Progenitor cell of endocrine pancreas (in vitro differentiated cells): ENCODE results near the gene EPN2. TPM values are rescaled to one million over a fixed set of nuclear protein-coding genes. Genes with fewer than 3 reads are reported as not detected.

Experiments used
- DNase-seq: peaks from one replicate; pipeline ENCODE4 v3.0.0; 2021; ENCODE audit warnings: low spot score; ENCODE audit not compliant: unreplicated experiment
- H3K27ac Mint-ChIP-seq: 2 replicates; pipeline ENCODE4 v1.8.0; 2021; ENCODE audit warnings: mild to moderate bottlenecking, moderate library complexity, mixed read lengths
- H3K27me3 Mint-ChIP-seq: 2 replicates; pipeline ENCODE4 v1.8.0; 2021; ENCODE audit warnings: mixed read lengths
- H3K36me3 Mint-ChIP-seq: 2 replicates; pipeline ENCODE4 v1.8.0; 2022; ENCODE audit warnings: mixed read lengths; ENCODE audit not compliant: insufficient read depth
- H3K4me1 Mint-ChIP-seq: 2 replicates; pipeline ENCODE4 v1.8.0; 2021; ENCODE audit warnings: low read depth, mixed read lengths
- H3K4me3 Mint-ChIP-seq: 2 replicates; pipeline ENCODE4 v1.8.0; 2021; ENCODE audit warnings: low read depth, mild to moderate bottlenecking, moderate library complexity, mixed read lengths
- H3K9me3 Mint-ChIP-seq: 2 replicates; pipeline ENCODE4 v1.8.0; 2021; ENCODE audit warnings: low read depth, mixed read lengths
- total RNA-seq: library from RNA; stranded (reverse); gene quantifications from 2 replicates; pipeline ENCODE4 v1.2.1, GENCODE V29; 2021
- TF ChIP-seq, protein P1 (sequence below): fragments of 200-600 bp; sonication (generic); IDR thresholded peaks from one replicate; pipeline ENCODE4 v1.5.0; 2021; ENCODE audit warnings: antibody characterized with exemption, mild to moderate bottlenecking; ENCODE audit not compliant: unreplicated experiment

The EPN2 gene
- total RNA-seq, 1 donor from 2014 or later: 49.8 TPM

- peaks cover 14% of the 10 kb centered on the region for H3K4me1 Mint-ChIP-seq
- no peak for DNase-seq
- no peaks in the 10 kb centered on the region for H3K27me3 Mint-ChIP-seq
- H3K36me3 Mint-ChIP-seq: no peaks in the 10 kb centered on the region
- no peak overlapping the region for H3K4me3 Mint-ChIP-seq
- H3K27ac Mint-ChIP-seq: no peak overlapping the region
- TF ChIP-seq, protein P1, sequence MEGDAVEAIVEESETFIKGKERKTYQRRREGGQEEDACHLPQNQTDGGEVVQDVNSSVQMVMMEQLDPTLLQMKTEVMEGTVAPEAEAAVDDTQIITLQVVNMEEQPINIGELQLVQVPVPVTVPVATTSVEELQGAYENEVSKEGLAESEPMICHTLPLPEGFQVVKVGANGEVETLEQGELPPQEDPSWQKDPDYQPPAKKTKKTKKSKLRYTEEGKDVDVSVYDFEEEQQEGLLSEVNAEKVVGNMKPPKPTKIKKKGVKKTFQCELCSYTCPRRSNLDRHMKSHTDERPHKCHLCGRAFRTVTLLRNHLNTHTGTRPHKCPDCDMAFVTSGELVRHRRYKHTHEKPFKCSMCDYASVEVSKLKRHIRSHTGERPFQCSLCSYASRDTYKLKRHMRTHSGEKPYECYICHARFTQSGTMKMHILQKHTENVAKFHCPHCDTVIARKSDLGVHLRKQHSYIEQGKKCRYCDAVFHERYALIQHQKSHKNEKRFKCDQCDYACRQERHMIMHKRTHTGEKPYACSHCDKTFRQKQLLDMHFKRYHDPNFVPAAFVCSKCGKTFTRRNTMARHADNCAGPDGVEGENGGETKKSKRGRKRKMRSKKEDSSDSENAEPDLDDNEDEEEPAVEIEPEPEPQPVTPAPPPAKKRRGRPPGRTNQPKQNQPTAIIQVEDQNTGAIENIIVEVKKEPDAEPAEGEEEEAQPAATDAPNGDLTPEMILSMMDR: no peak
- H3K9me3 Mint-ChIP-seq: no peaks in the 10 kb centered on the region
These were observed 67.0 kb downstream of the EPN2 start for GRCh38 chr17:19304209-19304608.

DNA sequence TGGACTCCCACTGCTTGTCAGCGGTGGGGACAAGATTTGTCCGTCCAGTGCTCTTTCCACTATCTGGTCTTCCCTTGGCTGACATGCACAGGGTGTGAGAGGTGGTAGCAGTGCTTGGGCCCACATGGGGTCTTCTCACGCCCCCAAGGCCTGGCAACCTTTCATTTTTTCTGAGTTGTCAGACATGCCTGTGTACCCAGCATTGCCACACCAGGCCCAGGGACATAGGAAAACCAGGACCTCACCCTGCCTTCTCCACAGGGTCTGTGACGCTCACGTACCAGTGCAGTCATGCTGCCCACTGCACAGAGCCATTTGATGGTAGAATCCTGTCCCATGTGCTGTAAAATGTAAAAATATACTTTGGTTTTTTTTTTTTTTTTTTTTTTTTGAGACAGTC, 67.6 kb downstream of the EPN2 start:
- H3K36me3 Mint-ChIP-seq: no peaks in the 10 kb centered on the region
- DNase-seq: no peak
- peaks cover 14% of the 10 kb centered on the region for H3K4me1 Mint-ChIP-seq
- H3K9me3 Mint-ChIP-seq: no peaks in the 10 kb centered on the region
- no peak overlapping the region for H3K4me3 Mint-ChIP-seq
- TF ChIP-seq, protein P1: no peak
- H3K27me3 Mint-ChIP-seq: no peaks in the 10 kb centered on the region
- no peak overlapping the region for H3K27ac Mint-ChIP-seq

- Mint-ChIP-seq H3K9me3 (no peaks in the 10 kb centered on the region), H3K27ac (no peak overlapping the region), H3K27me3 (no peaks in the 10 kb centered on the region), H3K36me3 (no peaks in the 10 kb centered on the region), H3K4me1 (peaks cover 12% of the 10 kb centered on the region), H3K4me3 (no peak overlapping the region)
- no peak for DNase-seq
- TF ChIP-seq, protein P1: no peak
These were observed 68.1 kb downstream of the EPN2 start for GRCh38 chr17:19305256-19305655.

DNA sequence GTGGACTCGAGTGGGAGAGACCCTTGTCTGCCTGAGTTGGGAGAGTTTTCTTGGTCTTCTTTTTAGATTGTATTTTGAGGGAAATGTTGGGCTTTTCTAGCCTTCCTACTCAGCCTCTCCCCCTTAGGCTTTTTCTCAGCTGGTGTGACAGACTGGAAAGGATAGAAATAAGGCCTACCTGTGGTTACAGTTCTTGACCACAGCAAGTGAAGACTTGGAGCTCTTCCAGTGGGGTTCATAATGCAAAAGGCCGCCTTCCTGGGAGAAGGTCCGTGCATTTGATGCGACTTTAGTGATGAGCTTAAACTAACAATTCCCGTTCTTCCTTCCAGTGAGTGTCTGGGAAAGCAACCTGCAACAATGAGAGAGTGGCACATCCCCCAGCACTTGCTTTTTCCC, 68.6 kb downstream of the EPN2 start:
- Mint-ChIP-seq H3K4me3 (no peak overlapping the region), H3K27ac (no peak overlapping the region), H3K36me3 (no peaks in the 10 kb centered on the region), H3K4me1 (peaks cover 12% of the 10 kb centered on the region), H3K27me3 (no peaks in the 10 kb centered on the region), H3K9me3 (no peaks in the 10 kb centered on the region)
- DNase-seq: no peak
- TF ChIP-seq, protein P1: no peak

DNA sequence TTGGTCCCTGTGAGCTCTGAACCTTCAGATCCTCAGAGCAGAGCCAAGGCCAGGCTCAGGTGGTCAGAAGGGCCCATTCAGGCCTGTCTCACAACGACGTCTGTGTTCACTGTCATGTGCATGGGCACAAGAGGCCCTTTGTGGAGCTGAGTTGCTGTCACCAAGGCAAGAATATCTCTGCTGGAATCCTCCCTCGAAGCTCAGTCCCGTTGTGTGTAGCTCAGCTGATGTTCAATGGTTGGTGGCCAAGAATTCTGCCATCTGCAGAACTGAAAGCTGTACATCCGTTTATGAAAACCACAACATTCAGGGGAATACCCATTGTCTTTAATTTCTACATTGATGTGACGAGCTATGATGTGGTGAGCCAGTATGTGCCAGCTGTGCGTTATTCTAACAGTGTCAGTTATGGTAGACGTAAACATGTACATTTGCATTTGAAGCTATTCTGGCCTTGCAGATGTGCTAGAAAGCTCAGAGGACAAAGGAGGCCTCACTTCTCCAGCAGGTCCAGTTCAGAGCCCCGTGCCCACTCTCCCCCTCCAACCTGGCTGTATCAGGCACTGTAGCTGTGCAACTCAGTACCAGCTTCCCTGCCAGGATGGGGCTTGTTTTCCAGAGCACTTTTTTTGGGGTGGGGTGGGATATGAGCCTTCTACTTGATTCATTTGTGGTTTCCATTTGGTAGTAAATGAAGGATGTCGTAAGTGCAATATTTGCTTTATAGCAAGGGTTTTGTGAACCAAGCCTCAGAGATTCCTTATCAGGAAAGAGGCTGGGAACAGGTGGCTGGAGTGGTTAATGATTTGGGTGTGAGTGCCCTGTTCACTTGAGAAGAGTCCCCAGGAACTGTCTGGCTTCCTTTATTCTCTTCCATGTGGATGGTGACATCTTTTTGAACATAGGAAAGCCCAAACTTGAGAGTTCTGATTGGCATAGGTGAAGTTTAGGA, 69.3 kb downstream of the EPN2 start:
- TF ChIP-seq, protein P1: no peak
- Mint-ChIP-seq H3K4me3 (no peak overlapping the region), H3K27me3 (no peaks in the 10 kb centered on the region), H3K9me3 (no peaks in the 10 kb centered on the region), H3K27ac (no peak overlapping the region), H3K36me3 (no peaks in the 10 kb centered on the region), H3K4me1 (peaks cover 12% of the 10 kb centered on the region)
- no peak for DNase-seq
